Natural killer cell (primary cell): Measurements from ENCODE around the gene NHERF1. TPM values are rescaled to one million over a fixed set of nuclear protein-coding genes. Genes with fewer than 3 reads are reported as not detected.

Source experiments
- ATAC-seq, 3 donors: fragments of 150-1000 bp in 2 of 3; fragments of 200-7000 bp in 1 of 3; cut with Tn5 transposase; 1 replicate in 1 of 3; 2 replicates in 2 of 3; pipeline ENCODE4 v1.10.0; 2021; ENCODE audit warnings: mild to moderate bottlenecking in 2 of 3, moderate library complexity in 2 of 3
- DNase-seq, 2 donors: peaks; one replicate each; pipeline versions ENCODE4 v3.0.0 to v3.0.0-alpha.2; 2013 to 2021; ENCODE audit warnings: mixed read lengths in 1 of 2
- H3K27ac ChIP-seq: one replicate; pipeline ENCODE4 v1.5.1; 2013; ENCODE audit warnings: mild to moderate bottlenecking, low read length
- H3K27me3 ChIP-seq: one replicate; pipeline ENCODE4 v1.6.1; 2013; ENCODE audit warnings: low read length; ENCODE audit not compliant: control insufficient read depth, insufficient read depth
- H3K36me3 ChIP-seq: one replicate; pipeline ENCODE4 v1.6.1; 2013; ENCODE audit warnings: low read length; ENCODE audit not compliant: control insufficient read depth, insufficient read depth
- H3K4me1 ChIP-seq: one replicate; pipeline ENCODE4 v1.6.1; 2013; ENCODE audit warnings: low read length; ENCODE audit not compliant: control insufficient read depth, insufficient read depth
- H3K4me3 ChIP-seq: one replicate; pipeline ENCODE4 v1.5.1; 2013; ENCODE audit warnings: low read length
- H3K9me3 ChIP-seq: one replicate; pipeline ENCODE4 v1.6.1; 2013; ENCODE audit warnings: low read length; ENCODE audit not compliant: control insufficient read depth, insufficient read depth
- H3K27ac Mint-ChIP-seq, 2 donors: one replicate each; pipeline ENCODE4 v1.8.0; 2022; ENCODE audit warnings: mild to moderate bottlenecking in 2 of 2, mixed read lengths in 2 of 2, moderate library complexity in 1 of 2
- H3K27me3 Mint-ChIP-seq, 2 donors: one replicate each; pipeline ENCODE4 v1.8.0; 2022; ENCODE audit warnings: low read depth in 2 of 2, mixed read lengths in 2 of 2
- H3K36me3 Mint-ChIP-seq: one replicate; pipeline ENCODE4 v1.8.0; 2022; ENCODE audit warnings: mixed read lengths
- H3K4me1 Mint-ChIP-seq, 2 donors: one replicate each; pipeline ENCODE4 v1.8.0; 2022; ENCODE audit warnings: mixed read lengths in 2 of 2
- H3K4me3 Mint-ChIP-seq: one replicate; pipeline ENCODE4 v1.8.0; 2022; ENCODE audit warnings: mild to moderate bottlenecking, moderate library complexity, mixed read lengths
- H3K9me3 Mint-ChIP-seq, 2 donors: one replicate each; pipeline ENCODE4 v1.8.0; 2022; ENCODE audit warnings: mixed read lengths in 2 of 2
- WGBS: methylation state at CpG from one replicate; pipeline ENCODE4 v1.1.7; 2013; ENCODE audit warnings: missing lambda C conversion rate; ENCODE audit not compliant: insufficient coverage; 5-methylcytosine and 5-hydroxymethylcytosine counted together
- intact Hi-C: fragments of 100-400 bp; cut with micrococcal nuclease; formaldehyde crosslinking; loops from one replicate; pipeline ENCODE4 v1.14.2; 2022
- total RNA-seq, 4 donors: library from RNA; stranded (reverse); fragments of 120-200 nt in 1 of 4; gene quantifications; one replicate each; pipeline versions ENCODE4 v1.2.3 to v1.2.4, GENCODE V29; 2013 to 2022
- TF ChIP-seq, protein P1 (sequence below): fragments of 200-600 bp; IDR thresholded peaks from one replicate; pipeline ENCODE4 v1.8.0; 2022; ENCODE audit warnings: antibody characterized with exemption

The NHERF1 gene
- total RNA-seq, 3 donors from 2014 or later (not counting 1 experiment from before 2014, with no cell fraction given): 323 to 372 (median 362) TPM

DNA sequence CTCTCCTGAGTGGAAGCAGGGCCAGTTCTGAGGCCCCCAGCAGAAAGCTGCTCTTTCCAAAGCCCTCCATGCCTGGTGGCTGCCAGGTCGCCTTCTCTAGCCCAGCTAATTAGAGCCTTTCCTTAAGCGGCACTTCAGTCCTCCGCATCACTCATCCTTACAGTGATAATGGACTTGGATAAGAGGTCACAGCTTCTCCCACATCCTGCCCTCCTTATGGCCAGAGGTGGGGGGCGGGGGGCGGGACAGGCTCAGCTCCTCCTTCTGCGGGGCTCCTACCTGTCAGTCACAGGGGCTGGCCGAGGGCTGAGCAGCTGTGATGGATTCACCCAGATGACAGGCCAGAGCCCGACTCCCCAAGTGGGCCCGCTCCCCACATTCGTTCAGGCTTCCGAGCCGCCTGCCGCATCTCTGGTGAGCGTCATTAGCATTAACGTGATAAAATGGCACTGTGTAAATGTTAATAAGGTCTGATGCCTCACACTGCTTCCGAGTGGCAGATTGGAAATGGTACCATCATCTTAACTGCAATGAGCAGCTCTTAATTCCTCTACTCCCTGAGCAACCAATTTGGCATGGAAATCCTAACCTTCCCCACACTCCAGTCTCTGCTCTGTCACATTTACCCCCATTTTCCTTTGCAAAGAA lies 70.0 kb downstream of the NHERF1 start:
- Mint-ChIP-seq H3K36me3 (no peaks in the 10 kb centered on the region), H3K27ac (no peak overlapping the region), H3K27me3 (no peaks in the 10 kb centered on the region), H3K9me3 (no peaks in the 10 kb centered on the region), H3K4me3 (no peak overlapping the region), H3K4me1 (peaks cover 6% of the 10 kb centered on the region in 2 donors)
- H3K27me3 ChIP-seq: no peaks in the 10 kb centered on the region
- peaks cover 6% of the 10 kb centered on the region for H3K4me1 ChIP-seq
- DNase-seq (no peak), ATAC-seq (no peak)
- H3K36me3 ChIP-seq: peaks cover 32% of the 10 kb centered on the region
- TF ChIP-seq, protein P1, sequence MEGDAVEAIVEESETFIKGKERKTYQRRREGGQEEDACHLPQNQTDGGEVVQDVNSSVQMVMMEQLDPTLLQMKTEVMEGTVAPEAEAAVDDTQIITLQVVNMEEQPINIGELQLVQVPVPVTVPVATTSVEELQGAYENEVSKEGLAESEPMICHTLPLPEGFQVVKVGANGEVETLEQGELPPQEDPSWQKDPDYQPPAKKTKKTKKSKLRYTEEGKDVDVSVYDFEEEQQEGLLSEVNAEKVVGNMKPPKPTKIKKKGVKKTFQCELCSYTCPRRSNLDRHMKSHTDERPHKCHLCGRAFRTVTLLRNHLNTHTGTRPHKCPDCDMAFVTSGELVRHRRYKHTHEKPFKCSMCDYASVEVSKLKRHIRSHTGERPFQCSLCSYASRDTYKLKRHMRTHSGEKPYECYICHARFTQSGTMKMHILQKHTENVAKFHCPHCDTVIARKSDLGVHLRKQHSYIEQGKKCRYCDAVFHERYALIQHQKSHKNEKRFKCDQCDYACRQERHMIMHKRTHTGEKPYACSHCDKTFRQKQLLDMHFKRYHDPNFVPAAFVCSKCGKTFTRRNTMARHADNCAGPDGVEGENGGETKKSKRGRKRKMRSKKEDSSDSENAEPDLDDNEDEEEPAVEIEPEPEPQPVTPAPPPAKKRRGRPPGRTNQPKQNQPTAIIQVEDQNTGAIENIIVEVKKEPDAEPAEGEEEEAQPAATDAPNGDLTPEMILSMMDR: no peak
- no peak overlapping the region for H3K4me3 ChIP-seq
- intact Hi-C loops: no loop called here
- 96% methylated on average over 16 of the region's 16 CpGs for WGBS
- no peak overlapping the region for H3K27ac ChIP-seq
- no peaks in the 10 kb centered on the region for H3K9me3 ChIP-seq

Other genes starting within 250 kb of the NHERF1 start
- gene CD300LB, start 217.2 kb upstream of the NHERF1 start, total RNA-seq: 1 to 10 TPM; 2.0 to 4.9 (median 3.5) TPM
- gene CD300C, start 202.5 kb upstream of the NHERF1 start, total RNA-seq: 1 to 10 TPM; 4.3 to 7.6 (median 6.9) TPM
- 1 to 10 TPM in 1 of 3 donors, under 1 TPM in 1, not detected in 1; 0.90 to 9.3 TPM for gene CD300H, start 181.1 kb upstream of the NHERF1 start, total RNA-seq
- gene CD300LD, start 156.3 kb upstream of the NHERF1 start, total RNA-seq: not detected
- gene CD300E, start 124.9 kb upstream of the NHERF1 start, total RNA-seq: 1 to 10 TPM; 6.9 to 10.0 (median 8.9) TPM
- 10 to 100 TPM in 1 of 3 donors, 1 to 10 TPM in 2; 1.9 to 10.6 (median 8.7) TPM for gene CD300LF, start 35.7 kb upstream of the NHERF1 start, total RNA-seq
- gene RAB37, start 11.4 kb upstream of the NHERF1 start, total RNA-seq: 100 to 1,000 TPM; 150 to 184 (median 169) TPM
- 10 to 100 TPM; 20.0 to 27.2 (median 24.8) TPM for gene NAT9, start 27.7 kb downstream of the NHERF1 start, total RNA-seq
- gene GRIN2C, start 111.3 kb downstream of the NHERF1 start, total RNA-seq: not detected
- gene FDXR, start 124.4 kb downstream of the NHERF1 start, total RNA-seq: 1 to 10 TPM; 4.5 to 9.1 (median 7.8) TPM
- not detected for gene FADS6, start 145.0 kb downstream of the NHERF1 start, total RNA-seq
- gene USH1G, start 174.6 kb downstream of the NHERF1 start, total RNA-seq: not detected
- not detected for gene OTOP2, start 175.6 kb downstream of the NHERF1 start, total RNA-seq
- gene OTOP3, start 187.3 kb downstream of the NHERF1 start, total RNA-seq: not detected
- gene HID1, start 224.1 kb downstream of the NHERF1 start, total RNA-seq: 1 to 10 TPM in 2 of 3 donors, under 1 TPM in 1; 0.66 to 9.5 (median 2.8) TPM
- gene CDR2L, start 239.0 kb downstream of the NHERF1 start, total RNA-seq: under 1 TPM in 2 of 3 donors, not detected in 1; 0.14 to 0.23 TPM